COLO829 (cell line): ENCODE data around the gene NTRK2.
"Not testable (repeated sequence)": the region's sequence is repeated elsewhere in the genome, so short reads cannot be mapped to it uniquely, and the experiment has no call there.

Source experiments
- DNase-seq: peaks from one replicate; pipeline ENCODE4 v3.0.0; 2012; ENCODE audit warnings: low spot score

The NTRK2 gene

GRCh38 chr9:84893419-84894128 is 224.0 kb downstream of the NTRK2 start:
- no peak for DNase-seq

DNA sequence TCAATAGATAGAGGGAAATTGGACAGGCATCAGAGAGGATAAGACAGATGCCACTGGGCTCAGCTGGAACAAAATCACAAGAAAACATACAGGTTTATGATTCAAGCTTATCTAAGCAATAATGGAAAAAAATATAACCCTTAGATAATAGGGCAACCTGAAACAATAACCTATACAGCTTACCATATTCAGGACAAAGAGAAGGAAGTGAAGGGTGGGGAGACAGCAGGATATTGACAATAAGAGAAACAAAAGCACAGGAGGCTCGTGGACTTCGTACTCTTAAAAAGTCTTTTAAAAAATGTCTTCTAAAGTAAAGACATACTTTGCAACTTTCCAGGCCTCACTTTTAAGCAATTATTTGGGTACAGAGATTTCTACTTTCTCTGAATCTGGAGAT is 225.3 kb downstream of the NTRK2 start:
- DNase-seq = no peak

DNA sequence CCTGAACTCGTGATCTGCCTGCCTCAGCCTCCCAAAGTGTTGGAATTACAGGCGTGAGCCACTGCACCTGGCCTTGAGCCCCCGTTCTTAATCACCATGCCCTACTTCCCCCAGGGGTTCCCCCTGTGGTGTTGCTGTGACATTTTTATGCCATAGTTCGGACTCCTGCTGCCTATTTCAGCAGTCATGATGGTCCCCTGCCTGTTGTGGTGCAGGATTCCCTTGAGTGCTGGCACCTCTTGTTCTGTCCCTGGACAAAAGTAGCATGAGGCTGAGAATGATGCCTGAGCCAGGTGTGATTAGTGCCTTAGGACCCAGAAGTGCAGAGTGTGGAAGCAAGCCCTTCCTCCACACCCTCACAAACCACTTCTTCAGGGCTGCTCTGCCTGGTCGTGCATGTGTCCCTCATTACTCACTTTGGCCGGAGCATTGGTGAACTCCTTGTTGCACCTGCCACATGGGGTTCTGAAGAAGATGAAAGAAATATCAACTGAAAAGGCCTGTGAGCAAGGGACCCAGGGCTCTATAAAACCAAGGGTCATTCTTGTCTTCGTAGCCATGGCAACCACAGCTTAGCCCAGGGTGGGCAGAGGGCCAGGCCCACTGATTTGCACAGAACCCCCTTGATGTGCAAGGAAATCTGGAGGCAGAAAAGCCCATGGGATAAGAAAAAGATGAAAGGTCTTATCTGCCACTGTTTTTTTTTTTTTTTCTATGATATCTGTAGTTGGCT is 228.0 kb downstream of the NTRK2 start:
- DNase-seq = no peak

GRCh38 chr9:84898188-84898587 is 228.7 kb downstream of the NTRK2 start:
- DNase-seq = no peak

DNA sequence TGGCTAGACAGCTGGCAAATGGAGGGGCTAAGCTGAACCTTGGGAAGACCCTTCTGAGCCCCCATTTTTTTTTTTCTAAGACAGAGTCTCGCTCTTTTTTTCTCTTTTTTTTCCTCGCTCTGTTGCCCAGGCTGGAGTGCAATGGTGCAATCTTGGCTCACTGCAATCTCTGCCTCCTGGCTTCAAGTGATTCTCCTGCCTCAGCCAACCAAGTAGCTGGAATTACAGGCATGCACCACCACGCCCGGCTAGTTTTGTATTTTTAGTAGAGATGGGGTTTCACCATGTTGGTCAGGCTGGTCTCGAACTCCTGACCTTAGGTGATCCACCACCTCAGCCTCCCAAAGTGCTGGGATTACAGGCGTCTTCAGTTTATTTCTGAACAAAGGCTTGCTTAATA is 229.1 kb downstream of the NTRK2 start:
- not testable (repeated sequence) for DNase-seq

DNA sequence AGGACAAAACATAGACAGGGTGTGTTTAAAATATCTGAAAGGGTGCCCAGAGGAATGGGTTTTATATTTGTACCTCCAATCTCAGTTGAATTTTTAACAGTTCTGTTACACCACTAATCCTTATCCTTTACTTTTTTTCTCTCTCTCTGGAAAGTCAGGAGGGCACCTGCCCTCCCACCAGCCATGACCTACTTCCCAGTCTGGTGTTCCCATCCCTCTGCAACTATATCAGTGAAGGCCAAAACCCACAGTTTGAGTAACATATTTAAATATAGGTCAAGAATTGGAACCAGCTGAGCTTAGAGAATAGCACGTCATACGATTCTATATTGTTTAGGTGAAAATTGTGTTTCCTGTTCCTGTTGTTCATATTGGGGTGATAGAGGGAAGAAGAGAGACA is 229.8 kb downstream of the NTRK2 start:
- no peak for DNase-seq

GRCh38 chr9:84900421-84900820 is 230.9 kb downstream of the NTRK2 start:
- no peak for DNase-seq

GRCh38 chr9:84903963-84904362 is 234.4 kb downstream of the NTRK2 start:
- DNase-seq = no peak

DNA sequence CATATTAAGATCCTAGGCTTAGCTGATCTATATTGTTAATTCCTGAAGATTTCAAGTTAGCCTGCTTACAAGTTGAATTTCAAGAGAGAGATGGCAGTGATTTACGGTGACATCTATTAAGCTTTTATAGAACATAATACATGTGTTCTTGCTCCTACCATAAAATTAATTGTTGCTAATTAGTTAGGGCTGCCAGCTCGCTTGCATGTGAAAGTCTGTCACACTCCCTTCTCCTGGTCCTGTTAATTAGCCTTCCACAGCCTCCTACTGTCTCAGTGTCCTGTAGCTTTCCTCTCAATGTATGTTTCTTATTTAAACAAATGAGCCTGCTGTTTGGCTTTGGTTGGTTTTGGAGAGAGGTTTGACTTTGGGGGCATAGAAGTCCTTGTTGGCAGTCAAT is 247.2 kb downstream of the NTRK2 start:
- DNase-seq = no peak

DNA sequence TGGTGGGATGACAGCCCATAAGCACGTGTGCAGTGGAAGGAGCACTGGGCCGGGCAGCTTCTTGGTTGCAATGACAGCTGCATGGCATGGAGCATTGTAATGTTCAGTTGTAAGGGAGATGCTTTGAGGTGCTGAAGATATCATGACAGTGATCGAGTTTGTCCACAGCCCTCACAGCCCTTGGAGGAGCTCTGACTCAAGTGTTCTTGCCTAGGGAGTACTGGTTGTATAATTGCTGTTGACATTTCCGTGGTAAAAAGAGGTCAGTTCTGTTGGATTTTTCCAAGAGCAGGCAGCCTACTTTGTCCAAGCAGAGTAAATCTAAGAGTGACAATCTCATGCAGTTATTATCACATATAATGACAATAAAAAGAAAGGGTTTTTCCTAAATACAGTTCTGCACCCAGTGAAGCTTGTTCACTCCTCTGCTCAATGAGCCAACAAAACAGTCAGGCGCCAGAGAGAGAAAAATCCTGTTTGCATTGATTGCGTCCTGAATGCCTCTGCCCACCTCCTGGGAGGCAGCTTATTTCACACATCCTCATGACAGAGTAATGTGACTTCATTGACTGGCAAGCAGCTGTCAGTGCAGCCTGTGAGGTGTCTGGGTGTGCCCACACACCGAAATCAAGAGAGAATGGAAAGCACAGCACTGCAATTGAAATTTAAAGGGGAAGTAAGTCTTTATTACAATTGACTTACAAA is 248.0 kb downstream of the NTRK2 start:
- no peak for DNase-seq

- DNase-seq = no peak
Observed at GRCh38 chr9:84919440-84919839, 249.9 kb downstream of the NTRK2 start.

- no peak for DNase-seq
Observed at GRCh38 chr9:84921175-84921574, 251.6 kb downstream of the NTRK2 start.

GRCh38 chr9:84922051-84922450 is 252.5 kb downstream of the NTRK2 start:
- no peak for DNase-seq

DNA sequence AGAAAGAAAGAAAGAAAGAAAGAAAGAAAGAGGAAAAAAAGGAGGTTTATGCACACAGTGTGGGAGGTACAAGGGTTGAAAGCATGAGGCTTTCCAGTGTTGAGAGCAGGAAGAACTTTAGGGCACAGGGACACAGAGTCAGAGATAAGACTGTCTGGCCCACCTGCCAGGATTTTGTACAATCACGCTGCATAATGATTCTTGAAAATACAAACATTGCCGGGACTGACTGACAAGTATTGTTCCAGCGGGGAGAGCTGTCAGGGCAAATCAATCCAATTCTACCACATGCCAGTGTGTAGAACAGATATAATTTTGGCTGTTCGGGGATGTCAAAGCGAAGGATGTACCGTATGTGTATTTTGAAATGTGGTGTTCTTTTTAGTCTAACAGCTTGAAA is 254.7 kb downstream of the NTRK2 start:
- DNase-seq = no peak

GRCh38 chr9:84925225-84925872 is 255.8 kb downstream of the NTRK2 start:
- DNase-seq = no peak

GRCh38 chr9:84926793-84927192 is 257.3 kb downstream of the NTRK2 start:
- DNase-seq = no peak

- DNase-seq = no peak
Observed at GRCh38 chr9:84928419-84928818, 258.9 kb downstream of the NTRK2 start.

- no peak for DNase-seq
Observed at GRCh38 chr9:84929068-84929467, 259.5 kb downstream of the NTRK2 start.

DNA sequence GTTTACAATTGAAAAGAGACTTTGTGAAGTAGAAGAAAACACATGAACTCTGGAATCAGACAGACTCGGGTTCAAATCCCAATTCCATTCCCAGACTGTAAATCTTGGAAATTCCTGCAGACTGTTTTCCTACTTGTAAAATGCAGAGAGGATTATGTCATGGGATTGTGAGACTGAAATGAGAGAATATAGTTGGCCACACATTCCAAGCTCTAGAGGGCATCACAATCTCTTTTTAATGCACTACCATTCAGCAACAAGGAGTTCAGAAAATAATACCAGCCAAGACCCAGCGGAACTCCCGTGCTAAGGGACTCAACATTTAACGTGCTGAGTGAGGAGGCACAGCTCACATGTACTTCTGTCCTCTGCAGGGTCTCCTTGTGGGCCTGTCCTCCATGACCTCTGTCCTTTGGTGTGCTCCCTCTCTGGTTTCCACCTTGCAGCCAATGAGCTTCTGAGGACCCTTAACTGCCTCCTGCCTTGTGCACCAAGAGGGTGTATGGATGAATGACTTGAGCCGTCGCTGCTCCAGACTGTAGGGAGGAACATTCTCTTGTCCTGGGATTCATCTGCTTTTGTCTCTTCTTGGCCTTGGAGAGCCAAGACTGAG is 263.5 kb downstream of the NTRK2 start:
- peak; percentile 21 for DNase-seq

GRCh38 chr9:84935528-84936117 is 266.1 kb downstream of the NTRK2 start:
- DNase-seq = no peak

DNA sequence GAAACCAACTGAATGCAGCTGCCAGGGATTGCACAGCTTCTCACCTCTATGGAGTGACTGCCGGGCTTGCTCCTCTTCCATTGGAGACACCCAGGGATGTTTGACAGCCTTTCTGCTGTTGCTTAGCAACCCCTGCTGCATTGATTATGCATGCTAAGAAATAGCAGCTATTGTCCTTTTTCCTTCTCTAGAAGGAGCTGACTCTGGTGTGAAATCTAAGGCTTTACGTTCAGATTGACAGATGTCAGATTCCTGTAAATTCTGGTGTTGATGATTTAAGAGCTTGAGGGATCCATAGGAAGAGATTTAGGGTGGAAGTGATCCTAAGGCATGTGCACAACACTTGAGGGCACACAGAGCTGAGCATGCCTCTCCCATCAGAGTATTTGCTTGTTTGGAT is 267.7 kb downstream of the NTRK2 start:
- no peak for DNase-seq

GRCh38 chr9:84937581-84937980 is 268.1 kb downstream of the NTRK2 start:
- no peak for DNase-seq
